Activated naive CD4-positive, alpha-beta T cell treated with anti-CD3 and anti-CD28 coated beads, Interleukin-2, amount 50 U/mL, for 16 hours (primary cell): ENCODE measurements around the gene DDX17.

Source experiments
- DNase-seq: peaks from one replicate; pipeline ENCODE4 v3.0.0-alpha.2; 2020

DDX17 gene

GRCh38 chr22:38446018-38446601, 60.0 kb downstream of the DDX17 start:
- DNase-seq, result no peak

DNA sequence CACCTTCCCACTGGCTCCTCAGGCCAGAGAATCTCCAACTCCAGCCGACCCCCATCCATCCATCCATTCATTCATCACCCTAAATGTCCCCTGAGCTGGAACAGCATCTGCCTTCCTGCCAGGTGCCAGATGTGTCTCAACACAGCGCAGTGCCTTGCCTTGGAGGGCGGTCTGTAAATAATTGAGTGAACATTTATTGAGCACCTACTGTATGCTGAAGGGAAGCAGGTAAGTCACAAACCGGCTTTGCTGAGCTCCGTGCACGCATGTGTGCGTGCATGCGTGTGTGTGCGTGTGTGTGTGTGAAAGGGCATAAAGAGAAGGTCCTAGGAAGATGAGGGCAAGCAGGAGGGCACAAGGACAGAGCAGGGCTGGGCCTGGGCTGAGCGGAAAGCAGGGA, 61.3 kb downstream of the DDX17 start:
- DNase-seq, result no peak

GRCh38 chr22:38443628-38444521, 62.2 kb downstream of the DDX17 start:
- DNase-seq, result no peak

- DNase-seq, result no peak
These were observed 63.0 kb downstream of the DDX17 start for GRCh38 chr22:38442967-38443627.

- no peak for DNase-seq
These were observed 64.4 kb downstream of the DDX17 start for GRCh38 chr22:38441620-38442287.

- no peak for DNase-seq
These were observed 65.3 kb downstream of the DDX17 start for GRCh38 chr22:38440747-38441350.

DNA sequence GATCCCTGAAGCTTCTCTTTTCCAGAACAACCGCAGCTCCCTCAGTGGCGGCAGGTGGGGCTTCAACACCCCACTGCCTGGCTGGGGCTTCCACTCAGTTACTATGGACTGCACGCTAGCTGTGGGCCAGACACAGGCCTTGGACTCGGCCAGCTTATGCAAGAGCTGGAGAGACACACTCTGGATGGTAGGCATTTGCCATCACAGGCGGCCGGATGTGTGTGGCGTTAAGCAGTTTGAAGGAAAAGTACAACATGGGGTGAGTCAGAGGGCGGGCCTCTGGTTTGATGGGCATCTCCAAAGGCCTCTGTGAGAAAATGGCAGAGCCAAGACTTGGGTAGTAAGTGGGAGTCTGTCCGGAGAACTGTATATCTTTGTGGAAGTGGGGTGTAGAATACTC, 68.7 kb downstream of the DDX17 start:
- DNase-seq, result no peak

GRCh38 chr22:38436629-38437395, 69.3 kb downstream of the DDX17 start:
- no peak for DNase-seq

DNA sequence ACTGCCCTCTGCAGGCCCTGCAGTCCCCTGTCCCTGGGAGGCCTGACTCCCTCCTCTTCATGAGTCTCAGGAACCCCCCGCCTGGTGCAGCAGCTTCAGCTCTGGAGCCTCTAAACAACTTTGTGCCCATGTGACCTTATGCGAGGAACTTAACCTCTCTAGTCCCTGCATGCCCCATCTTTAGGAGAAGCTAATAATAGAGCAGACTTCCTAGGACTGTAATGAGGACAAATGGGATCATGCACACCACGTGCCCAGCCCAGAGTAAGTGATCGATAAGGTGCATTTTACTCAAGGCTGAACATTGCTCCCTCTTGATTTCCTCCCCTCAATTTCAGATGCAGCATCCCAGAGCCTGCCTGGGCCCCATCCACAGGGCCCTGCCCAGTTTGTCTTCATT, 70.1 kb downstream of the DDX17 start:
- DNase-seq, result no peak

DNA sequence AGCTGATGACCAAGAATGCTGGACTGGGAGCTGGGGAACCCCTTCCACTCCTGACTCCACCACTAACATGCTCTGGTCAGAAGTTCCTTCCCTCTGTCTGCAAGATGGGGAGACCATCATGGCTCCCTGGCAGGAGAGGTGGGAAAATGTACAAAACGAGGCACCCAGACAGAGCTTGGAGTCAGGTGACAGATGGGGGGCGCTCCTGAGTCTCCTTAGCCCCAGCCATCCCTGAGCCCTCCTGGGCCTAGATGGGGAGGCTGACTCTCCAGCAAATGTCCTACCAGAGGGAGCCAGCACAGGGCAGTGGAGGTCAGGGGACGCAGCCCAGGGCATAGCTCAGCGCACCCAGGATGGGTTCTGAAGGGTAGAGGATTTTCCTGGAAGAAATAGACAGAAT, 71.1 kb downstream of the DDX17 start:
- DNase-seq, result no peak

DNA sequence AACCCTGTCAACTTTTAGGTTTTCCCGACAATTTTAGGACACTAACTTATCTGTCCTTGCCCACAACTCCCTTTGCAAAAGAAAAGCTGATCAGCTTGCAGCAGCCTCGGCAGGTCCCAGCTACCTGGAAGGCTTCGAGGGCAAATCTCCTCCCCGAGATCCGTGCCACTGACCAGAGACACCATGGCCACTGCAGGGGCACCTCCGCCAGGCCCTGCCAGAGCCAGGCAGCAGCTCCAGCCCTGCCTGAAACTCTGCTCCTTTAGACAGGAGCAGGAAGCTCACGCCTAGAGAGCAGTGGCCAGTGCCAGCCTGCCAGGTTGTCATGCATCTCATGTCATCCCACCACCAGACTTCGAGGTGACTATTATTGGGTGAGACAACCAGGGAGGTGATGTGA, 72.2 kb downstream of the DDX17 start:
- DNase-seq, result no peak
